ENCODE measurements around the gene LDHB.

Gene LDHB

GRCh38 chr12:21696625-21697024 lies 39.0 kb upstream of the LDHB start:
- H3K27ac ChIP-seq (ENCODE audit: poor library complexity, severe bottlenecking), result no peak overlapping the region
- no peaks in the 10 kb centered on the region for H3K27me3 ChIP-seq (ENCODE audit: insufficient read depth, poor library complexity, severe bottlenecking)
- H3K4me1 ChIP-seq (ENCODE audit: insufficient read depth, poor library complexity, severe bottlenecking), result no peaks in the 10 kb centered on the region
- no peak for TF ChIP-seq CTCF (IDR thresholded peaks at IDR 0.05; ENCODE audit: poor library complexity, severe bottlenecking)
- no peak for ATAC-seq (ENCODE audit: low read depth)
- DNase-seq (ENCODE audit: low spot score), result no peak
- no peaks in the 10 kb centered on the region for H3K36me3 ChIP-seq (ENCODE audit: low read depth)
- H3K9me3 ChIP-seq (ENCODE audit: severe bottlenecking), result no peaks in the 10 kb centered on the region
- no peak overlapping the region for H3K4me3 ChIP-seq (ENCODE audit: severe bottlenecking)

- no peak for TF ChIP-seq CTCF (IDR thresholded peaks at IDR 0.05; ENCODE audit: poor library complexity, severe bottlenecking)
- H3K27me3 ChIP-seq (ENCODE audit: insufficient read depth, poor library complexity, severe bottlenecking), result no peaks in the 10 kb centered on the region
- no peaks in the 10 kb centered on the region for H3K9me3 ChIP-seq (ENCODE audit: severe bottlenecking)
- H3K27ac ChIP-seq (ENCODE audit: poor library complexity, severe bottlenecking), result no peak overlapping the region
- ATAC-seq (ENCODE audit: low read depth) (no peak), DNase-seq (ENCODE audit: low spot score) (no peak)
- no peaks in the 10 kb centered on the region for H3K4me1 ChIP-seq (ENCODE audit: insufficient read depth, poor library complexity, severe bottlenecking)
- no peaks in the 10 kb centered on the region for H3K36me3 ChIP-seq (ENCODE audit: low read depth)
- no peak overlapping the region for H3K4me3 ChIP-seq (ENCODE audit: severe bottlenecking)
Observed at GRCh38 chr12:21695986-21696385, 38.3 kb upstream of the LDHB start.

- Histone ChIP-seq H3K27me3 (ENCODE audit: insufficient read depth, poor library complexity, severe bottlenecking) (no peaks in the 10 kb centered on the region), H3K9me3 (ENCODE audit: severe bottlenecking) (no peaks in the 10 kb centered on the region), H3K27ac (ENCODE audit: poor library complexity, severe bottlenecking) (no peak overlapping the region), H3K4me1 (ENCODE audit: insufficient read depth, poor library complexity, severe bottlenecking) (no peaks in the 10 kb centered on the region), H3K36me3 (ENCODE audit: low read depth) (no peaks in the 10 kb centered on the region), H3K4me3 (ENCODE audit: severe bottlenecking) (no peak overlapping the region)
- DNase-seq (ENCODE audit: low spot score) (no peak), ATAC-seq (ENCODE audit: low read depth) (no peak)
- no peak for TF ChIP-seq CTCF (IDR thresholded peaks at IDR 0.05; ENCODE audit: poor library complexity, severe bottlenecking)
Observed at GRCh38 chr12:21694660-21695059, 37.0 kb upstream of the LDHB start.

GRCh38 chr12:21691515-21691914 lies 33.9 kb upstream of the LDHB start:
- ATAC-seq (ENCODE audit: low read depth), result no peak
- Histone ChIP-seq H3K27me3 (ENCODE audit: insufficient read depth, poor library complexity, severe bottlenecking) (no peaks in the 10 kb centered on the region), H3K36me3 (ENCODE audit: low read depth) (no peaks in the 10 kb centered on the region), H3K4me3 (ENCODE audit: severe bottlenecking) (no peak overlapping the region), H3K9me3 (ENCODE audit: severe bottlenecking) (no peaks in the 10 kb centered on the region), H3K4me1 (ENCODE audit: insufficient read depth, poor library complexity, severe bottlenecking) (no peaks in the 10 kb centered on the region), H3K27ac (ENCODE audit: poor library complexity, severe bottlenecking) (no peak overlapping the region)
- DNase-seq (ENCODE audit: low spot score), result no peak
- no peak for TF ChIP-seq CTCF (IDR thresholded peaks at IDR 0.05; ENCODE audit: poor library complexity, severe bottlenecking)

- H3K4me3 ChIP-seq (ENCODE audit: severe bottlenecking), result no peak overlapping the region
- H3K27me3 ChIP-seq (ENCODE audit: insufficient read depth, poor library complexity, severe bottlenecking), result no peaks in the 10 kb centered on the region
- no peak for TF ChIP-seq CTCF (IDR thresholded peaks at IDR 0.05; ENCODE audit: poor library complexity, severe bottlenecking)
- no peaks in the 10 kb centered on the region for H3K9me3 ChIP-seq (ENCODE audit: severe bottlenecking)
- no peaks in the 10 kb centered on the region for H3K36me3 ChIP-seq (ENCODE audit: low read depth)
- no peak overlapping the region for H3K27ac ChIP-seq (ENCODE audit: poor library complexity, severe bottlenecking)
- H3K4me1 ChIP-seq (ENCODE audit: insufficient read depth, poor library complexity, severe bottlenecking), result no peaks in the 10 kb centered on the region
- no peak for DNase-seq (ENCODE audit: low spot score)
- ATAC-seq (ENCODE audit: low read depth), result no peak
Observed at GRCh38 chr12:21690704-21691368, 33.2 kb upstream of the LDHB start.

Measured in RWPE2 (cell line).